ENCODE results near the gene ABCB9.
A peak's percentile ranks its signal among the peaks of the same experiment; 100 is the strongest.
"Not testable (repeated sequence)": the region's sequence is repeated elsewhere in the genome, so short reads cannot be mapped to it uniquely, and the experiment has no call there.

ABCB9 gene

GRCh38 chr12:122892724-122893123 is 73.5 kb downstream of the ABCB9 start:
- not testable (repeated sequence) for DNase-seq

- DNase-seq, result peak; percentile 80
Observed at GRCh38 chr12:122891661-122892525, 74.4 kb downstream of the ABCB9 start.

GRCh38 chr12:122889761-122890520 is 76.3 kb downstream of the ABCB9 start:
- no peak for DNase-seq

- DNase-seq, result peak; percentile 87
Observed at GRCh38 chr12:122888232-122888752, 78.0 kb downstream of the ABCB9 start.

- no peak for DNase-seq
Observed at GRCh38 chr12:122887819-122888212, 78.4 kb downstream of the ABCB9 start.

- DNase-seq, result no peak
Observed at GRCh38 chr12:122886851-122887818, 79.1 kb downstream of the ABCB9 start.

- DNase-seq, result no peak
Observed at GRCh38 chr12:122886161-122886560, 80.1 kb downstream of the ABCB9 start.

GRCh38 chr12:122884860-122885259 is 81.4 kb downstream of the ABCB9 start:
- peak; percentile 77 for DNase-seq

GRCh38 chr12:122884091-122884826 is 82.0 kb downstream of the ABCB9 start:
- no peak for DNase-seq

GRCh38 chr12:122882908-122883558 is 83.2 kb downstream of the ABCB9 start:
- DNase-seq, result no peak

- peak; percentile 42 for DNase-seq
Observed at GRCh38 chr12:122880668-122881067, 85.6 kb downstream of the ABCB9 start.

GRCh38 chr12:122880155-122880667 is 86.1 kb downstream of the ABCB9 start:
- no peak for DNase-seq

Data from inflammatory macrophage treated with lipopolysaccharide for 4 hours (primary cell).